ENCODE measurements around the gene CREB3.

CREB3 gene

DNA sequence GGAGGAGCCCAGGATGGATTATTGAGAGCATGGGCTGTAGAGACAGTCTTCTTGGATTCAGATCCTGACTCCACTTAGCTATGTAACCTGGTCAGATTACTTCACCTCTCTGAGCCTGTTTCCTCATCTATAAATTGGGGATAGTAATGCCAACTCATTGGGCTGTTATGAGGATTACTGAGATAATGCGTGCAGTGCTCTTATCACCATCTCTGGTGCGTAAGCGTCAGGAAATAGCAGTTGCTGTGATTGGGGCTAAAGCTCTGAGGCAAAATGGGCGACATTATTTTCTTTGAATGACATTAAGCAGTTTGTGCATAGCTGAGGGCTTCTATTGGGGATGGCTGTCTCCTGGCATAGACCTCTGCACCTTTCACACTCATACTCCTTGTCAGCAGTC lies 22.6 kb downstream of the CREB3 start:
- no peak for TF ChIP-seq CTCF (IDR thresholded peaks at IDR 0.05; ENCODE audit: borderline replicate concordance, insufficient read depth, low read depth, low read length)
- H3K4me3 ChIP-seq (ENCODE audit: low read depth, low read length): no peak overlapping the region

DNA sequence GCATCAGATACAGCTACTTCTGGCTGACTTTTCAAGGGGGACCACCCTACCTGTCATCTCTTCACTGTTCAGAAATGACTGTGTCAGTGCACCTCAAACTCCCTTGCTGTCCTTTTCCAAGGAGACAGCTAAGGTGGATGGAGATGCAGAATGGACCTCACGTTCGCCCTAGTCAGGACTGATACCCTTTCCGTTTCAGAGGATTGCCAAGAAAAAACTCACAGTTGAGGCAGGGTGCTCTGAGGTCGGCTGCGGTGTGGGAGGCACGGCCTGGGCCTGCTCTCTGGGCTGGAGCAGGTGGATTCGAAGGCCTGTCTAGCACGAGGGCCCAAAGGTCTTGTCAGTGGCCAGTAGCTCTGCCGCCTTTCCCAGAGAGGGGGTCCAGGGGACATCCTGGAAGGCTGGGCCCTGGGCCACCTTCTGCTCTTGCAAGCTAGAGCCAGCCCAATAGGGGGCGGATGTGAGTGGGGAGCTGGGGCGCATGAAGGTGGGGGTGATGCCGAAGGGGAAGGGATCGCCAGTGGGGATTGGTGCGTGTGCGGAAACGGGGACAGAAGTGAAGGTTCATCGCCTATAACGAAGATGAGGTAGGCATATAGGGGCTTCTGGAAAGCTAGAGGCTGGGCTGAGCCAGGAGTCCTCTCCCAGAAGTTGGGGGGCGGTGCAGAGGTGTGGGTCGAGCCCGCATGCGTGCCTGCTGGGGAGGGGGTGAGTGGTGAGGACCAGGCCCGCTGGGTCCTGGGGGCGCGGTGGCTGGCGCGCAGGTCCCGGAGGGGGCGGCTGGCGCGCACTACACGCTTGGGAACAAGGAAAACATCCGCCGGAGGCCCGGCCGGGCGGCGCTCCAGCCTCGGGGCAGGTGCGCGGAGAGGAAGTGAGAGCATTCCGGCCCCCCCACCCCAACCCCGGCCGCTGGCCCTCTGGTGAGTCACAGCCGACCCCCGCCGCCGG lies 24.1 kb downstream of the CREB3 start:
- H3K4me3 ChIP-seq (ENCODE audit: low read depth, low read length): peak overlapping the region; percentile 55
- TF ChIP-seq CTCF (IDR thresholded peaks at IDR 0.05; ENCODE audit: borderline replicate concordance, insufficient read depth, low read depth, low read length): peak; percentile 93

DNA sequence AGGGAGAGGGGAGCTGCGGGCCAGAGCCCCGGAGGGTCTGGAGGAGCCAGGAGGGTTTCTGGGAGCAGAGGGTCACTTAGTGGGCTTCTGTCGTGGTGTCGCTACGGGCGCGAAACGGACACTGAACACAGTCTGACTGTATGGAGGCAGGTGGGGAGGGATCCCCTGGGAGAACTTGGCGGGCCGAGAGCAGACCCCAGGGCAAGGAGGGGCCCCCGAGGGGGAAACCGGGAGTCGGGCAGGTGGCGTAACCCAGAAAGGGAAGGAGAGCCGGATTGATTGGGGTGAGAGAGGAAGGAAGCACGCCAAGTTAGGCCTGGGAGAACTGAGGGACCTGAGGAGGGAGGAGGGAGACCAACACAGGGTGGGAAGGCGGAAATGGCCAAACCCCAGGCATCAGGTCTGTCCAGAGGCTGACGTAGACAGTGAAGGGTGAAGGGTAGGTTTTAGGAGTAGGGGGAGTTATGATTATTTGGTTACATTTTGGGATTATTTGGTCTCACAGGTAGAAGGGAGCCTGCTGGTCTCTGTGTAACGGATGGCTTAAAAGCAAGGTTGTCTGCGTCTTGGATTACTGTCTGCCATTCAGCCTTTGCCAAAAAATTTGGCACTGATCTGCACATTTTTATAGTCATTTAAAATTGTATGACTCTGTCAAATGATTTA lies 24.9 kb downstream of the CREB3 start:
- H3K4me3 ChIP-seq (ENCODE audit: low read depth, low read length): peak overlapping the region; percentile 55
- TF ChIP-seq CTCF (IDR thresholded peaks at IDR 0.05; ENCODE audit: borderline replicate concordance, insufficient read depth, low read depth, low read length): no peak

GRCh38 chr9:35757892-35758275 lies 25.4 kb downstream of the CREB3 start:
- no peak for TF ChIP-seq CTCF (IDR thresholded peaks at IDR 0.05; ENCODE audit: borderline replicate concordance, insufficient read depth, low read depth, low read length)
- peak overlapping the region; percentile 55 for H3K4me3 ChIP-seq (ENCODE audit: low read depth, low read length)

DNA sequence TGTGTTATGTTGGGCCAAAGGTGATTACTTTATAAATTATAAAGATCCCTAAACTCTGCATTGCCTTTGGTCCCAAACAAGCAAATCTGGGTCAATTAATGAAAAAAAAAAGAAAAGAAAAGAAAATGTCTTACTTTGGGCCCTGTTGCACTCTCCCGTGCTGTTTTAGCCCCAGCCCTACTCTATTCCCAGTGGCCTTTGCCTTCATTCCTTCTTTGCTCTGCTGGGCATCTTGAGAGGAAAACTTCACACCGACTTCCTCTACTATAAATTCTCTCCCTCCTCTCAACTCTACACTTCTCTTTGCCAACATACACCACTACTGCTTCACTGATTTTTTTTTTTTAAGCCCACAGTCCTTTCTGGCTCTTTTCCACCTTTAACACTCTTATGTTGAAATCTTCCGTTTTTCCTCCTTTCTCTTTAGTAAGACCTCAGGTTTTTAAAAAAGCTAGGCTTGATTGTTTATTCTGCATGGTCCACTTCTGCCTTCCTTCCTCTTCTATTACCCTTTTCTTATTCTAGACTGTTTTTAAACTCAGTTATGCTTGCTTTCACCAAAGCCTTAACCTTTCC lies 26.1 kb downstream of the CREB3 start:
- no peak for TF ChIP-seq CTCF (IDR thresholded peaks at IDR 0.05; ENCODE audit: borderline replicate concordance, insufficient read depth, low read depth, low read length)
- no peak overlapping the region for H3K4me3 ChIP-seq (ENCODE audit: low read depth, low read length)

- no peak for TF ChIP-seq CTCF (IDR thresholded peaks at IDR 0.05; ENCODE audit: borderline replicate concordance, insufficient read depth, low read depth, low read length)
- no peak overlapping the region for H3K4me3 ChIP-seq (ENCODE audit: low read depth, low read length)
Measured at GRCh38 chr9:35759795-35760194, 27.3 kb downstream of the CREB3 start.

Data from GM12875 (cell line).